Astrocyte (in vitro differentiated cells and primary cell): ENCODE data around the gene C17orf67.

ENCODE experiments used
- CTCF ChIP-seq: IDR thresholded peaks from 2 replicates; pipeline ENCODE4 v1.5.1; 2011; ENCODE audit warnings: low read depth, mild to moderate bottlenecking, inconsistent platforms, low read length, moderate library complexity; ENCODE audit not compliant: insufficient read depth
- EZH2 ChIP-seq: IDR thresholded peaks from 2 replicates; pipeline ENCODE4 v1.6.1; 2012; ENCODE audit warnings: mild to moderate bottlenecking, low read length, inconsistent platforms; ENCODE audit not compliant: insufficient read depth

- TF ChIP-seq CTCF (no peak), EZH2 (no peak)
Measured at GRCh38 chr17:56833057-56833808, 487 bp downstream of the C17orf67 start.
